Measurements from ENCODE around the gene POLR3E.

POLR3E gene, protein sequence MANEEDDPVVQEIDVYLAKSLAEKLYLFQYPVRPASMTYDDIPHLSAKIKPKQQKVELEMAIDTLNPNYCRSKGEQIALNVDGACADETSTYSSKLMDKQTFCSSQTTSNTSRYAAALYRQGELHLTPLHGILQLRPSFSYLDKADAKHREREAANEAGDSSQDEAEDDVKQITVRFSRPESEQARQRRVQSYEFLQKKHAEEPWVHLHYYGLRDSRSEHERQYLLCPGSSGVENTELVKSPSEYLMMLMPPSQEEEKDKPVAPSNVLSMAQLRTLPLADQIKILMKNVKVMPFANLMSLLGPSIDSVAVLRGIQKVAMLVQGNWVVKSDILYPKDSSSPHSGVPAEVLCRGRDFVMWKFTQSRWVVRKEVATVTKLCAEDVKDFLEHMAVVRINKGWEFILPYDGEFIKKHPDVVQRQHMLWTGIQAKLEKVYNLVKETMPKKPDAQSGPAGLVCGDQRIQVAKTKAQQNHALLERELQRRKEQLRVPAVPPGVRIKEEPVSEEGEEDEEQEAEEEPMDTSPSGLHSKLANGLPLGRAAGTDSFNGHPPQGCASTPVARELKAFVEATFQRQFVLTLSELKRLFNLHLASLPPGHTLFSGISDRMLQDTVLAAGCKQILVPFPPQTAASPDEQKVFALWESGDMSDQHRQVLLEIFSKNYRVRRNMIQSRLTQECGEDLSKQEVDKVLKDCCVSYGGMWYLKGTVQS

DNA sequence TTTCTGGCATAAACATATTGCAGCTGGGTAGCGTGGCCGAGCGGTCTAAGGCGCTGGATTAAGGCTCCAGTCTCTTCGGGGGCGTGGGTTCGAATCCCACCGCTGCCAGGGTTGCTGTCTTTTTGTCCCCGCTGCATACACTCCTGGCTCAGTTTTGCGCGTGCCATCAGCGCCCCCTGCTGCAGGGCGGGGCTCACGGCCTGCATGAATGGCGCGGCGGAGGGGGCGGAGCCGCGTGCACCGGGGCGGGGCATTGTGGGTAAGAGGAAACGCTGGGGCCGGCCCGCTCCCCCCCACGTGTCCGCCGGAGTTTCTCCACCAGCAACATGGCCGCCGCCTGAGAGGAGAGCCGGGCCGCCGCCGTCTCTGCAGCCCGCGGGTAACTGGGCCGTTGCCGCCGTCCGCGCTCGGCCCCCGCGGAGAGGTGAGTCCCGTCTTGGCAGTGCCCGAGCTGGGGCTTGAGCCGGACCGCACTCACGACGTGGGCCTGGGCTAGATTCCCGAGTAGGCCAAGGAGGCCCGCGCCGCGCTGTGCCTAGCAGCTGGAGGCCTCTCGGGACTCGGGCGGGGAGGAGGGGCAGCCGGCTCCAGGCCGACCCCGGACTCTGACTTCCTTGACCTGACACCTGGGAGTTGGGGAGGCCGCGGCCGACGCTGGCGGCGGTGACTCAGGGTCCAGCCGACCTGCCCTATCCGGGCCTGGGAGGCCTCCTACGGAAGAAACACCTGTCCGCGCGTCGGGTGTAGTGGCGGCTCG, at the start of gene POLR3E:
POLR3E (plus strand) TSS at position 296 of the 757 bp plus-strand sequence. CDS start 5,560 bp downstream, outside the sequence.
- H3K27me3 ChIP-seq (replicated peaks; ENCODE audit: control insufficient read depth, insufficient read depth, low read length): no peaks in the 10 kb centered on the region
- peaks cover 2% of the 10 kb centered on the region for H3K36me3 ChIP-seq (ENCODE audit: control insufficient read depth, insufficient read depth, low read length)
- peak within 1 kb of the TSS; percentile 89 for H3K4me3 ChIP-seq (replicated peaks; ENCODE audit: low read depth, low read length)
- TF ChIP-seq, protein P1, sequence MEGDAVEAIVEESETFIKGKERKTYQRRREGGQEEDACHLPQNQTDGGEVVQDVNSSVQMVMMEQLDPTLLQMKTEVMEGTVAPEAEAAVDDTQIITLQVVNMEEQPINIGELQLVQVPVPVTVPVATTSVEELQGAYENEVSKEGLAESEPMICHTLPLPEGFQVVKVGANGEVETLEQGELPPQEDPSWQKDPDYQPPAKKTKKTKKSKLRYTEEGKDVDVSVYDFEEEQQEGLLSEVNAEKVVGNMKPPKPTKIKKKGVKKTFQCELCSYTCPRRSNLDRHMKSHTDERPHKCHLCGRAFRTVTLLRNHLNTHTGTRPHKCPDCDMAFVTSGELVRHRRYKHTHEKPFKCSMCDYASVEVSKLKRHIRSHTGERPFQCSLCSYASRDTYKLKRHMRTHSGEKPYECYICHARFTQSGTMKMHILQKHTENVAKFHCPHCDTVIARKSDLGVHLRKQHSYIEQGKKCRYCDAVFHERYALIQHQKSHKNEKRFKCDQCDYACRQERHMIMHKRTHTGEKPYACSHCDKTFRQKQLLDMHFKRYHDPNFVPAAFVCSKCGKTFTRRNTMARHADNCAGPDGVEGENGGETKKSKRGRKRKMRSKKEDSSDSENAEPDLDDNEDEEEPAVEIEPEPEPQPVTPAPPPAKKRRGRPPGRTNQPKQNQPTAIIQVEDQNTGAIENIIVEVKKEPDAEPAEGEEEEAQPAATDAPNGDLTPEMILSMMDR (IDR thresholded peaks at IDR 0.05; ENCODE audit: insufficient read depth, low read length, poor library complexity, severe bottlenecking): peak; percentile 93
- DNase-seq (ENCODE audit: extremely low read depth, insufficient read length): peak; percentile 99

DNA sequence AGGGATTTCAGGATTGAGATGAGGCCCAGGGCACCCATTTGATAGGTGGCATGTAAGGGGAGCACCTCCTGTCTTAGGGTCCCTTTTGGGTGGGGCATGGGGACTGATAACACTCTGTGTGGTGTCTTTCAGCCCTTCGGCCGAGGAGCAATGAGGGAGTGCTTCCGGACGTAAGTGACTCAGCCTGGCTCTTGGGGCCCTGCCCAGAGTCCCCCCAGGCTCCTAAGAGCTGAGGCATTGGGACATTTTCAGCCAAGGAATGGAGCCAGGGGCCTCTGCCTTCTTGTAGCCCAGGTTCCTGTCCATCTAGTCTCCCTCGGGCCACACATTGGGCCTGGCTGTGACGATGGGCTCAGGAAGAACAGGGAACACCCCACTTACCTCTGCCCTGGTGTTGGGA, 46.7 kb upstream of the POLR3E start:
- DNase-seq (ENCODE audit: extremely low read depth, insufficient read length): no peak
- H3K36me3 ChIP-seq (ENCODE audit: control insufficient read depth, insufficient read depth, low read length): peaks cover 31% of the 10 kb centered on the region

DNA sequence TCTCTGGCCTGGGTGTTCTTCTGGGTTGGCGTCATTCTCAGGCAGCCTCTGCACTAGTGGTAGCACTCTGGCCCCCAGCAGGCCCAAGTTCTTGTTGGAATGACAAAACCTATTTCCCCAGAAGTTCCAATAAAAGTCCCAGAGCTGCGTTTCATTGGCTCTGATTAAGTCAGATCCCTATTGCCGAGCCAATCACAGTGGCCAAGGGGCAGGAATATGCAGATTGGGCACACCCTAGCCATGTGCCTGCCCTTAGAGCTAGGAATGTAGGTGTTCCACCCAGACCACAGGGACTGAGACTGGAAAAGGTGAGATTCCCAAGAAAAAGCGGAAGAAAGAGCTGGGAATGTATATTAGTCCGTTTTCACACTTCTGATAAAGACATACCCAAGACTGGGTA, 44.9 kb upstream of the POLR3E start:
- Histone ChIP-seq H3K36me3 (ENCODE audit: control insufficient read depth, insufficient read depth, low read length) (peaks cover 37% of the 10 kb centered on the region), H3K27me3 (replicated peaks; ENCODE audit: control insufficient read depth, insufficient read depth, low read length) (no peaks in the 10 kb centered on the region), H3K4me3 (replicated peaks; ENCODE audit: low read depth, low read length) (no peak overlapping the region)
- no peak for DNase-seq (ENCODE audit: extremely low read depth, insufficient read length)
- TF ChIP-seq, protein P1 (IDR thresholded peaks at IDR 0.05; ENCODE audit: insufficient read depth, low read length, poor library complexity, severe bottlenecking): no peak

More for the DNA sequence above, 46.7 kb upstream of the POLR3E start:
- TF ChIP-seq, protein P1 (IDR thresholded peaks at IDR 0.05; ENCODE audit: insufficient read depth, low read length, poor library complexity, severe bottlenecking): no peak
- Histone ChIP-seq H3K27me3 (replicated peaks; ENCODE audit: control insufficient read depth, insufficient read depth, low read length) (no peaks in the 10 kb centered on the region), H3K4me3 (replicated peaks; ENCODE audit: low read depth, low read length) (no peak overlapping the region)

DNA sequence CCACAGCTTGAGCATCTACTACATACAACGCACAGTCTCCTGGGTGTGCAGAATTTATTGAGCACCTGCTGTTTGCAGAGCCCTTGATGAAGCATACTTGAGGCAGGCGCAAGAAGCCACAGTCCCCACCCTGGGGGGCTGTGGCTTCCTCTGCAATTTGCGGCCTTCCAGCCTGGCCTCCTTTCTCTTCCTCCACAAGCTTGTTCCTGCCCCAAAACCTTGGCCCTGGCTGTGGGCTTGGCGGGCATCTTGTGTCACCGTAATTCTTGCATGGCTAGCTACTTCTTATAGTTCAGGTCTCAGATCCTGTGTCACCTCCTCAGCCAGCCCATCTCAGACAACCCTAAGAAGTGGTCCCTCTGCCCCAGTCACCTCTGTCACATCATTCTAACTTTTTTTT, 43.9 kb upstream of the POLR3E start:
- Histone ChIP-seq H3K4me3 (replicated peaks; ENCODE audit: low read depth, low read length) (no peak overlapping the region), H3K27me3 (replicated peaks; ENCODE audit: control insufficient read depth, insufficient read depth, low read length) (no peaks in the 10 kb centered on the region), H3K36me3 (ENCODE audit: control insufficient read depth, insufficient read depth, low read length) (peaks cover 42% of the 10 kb centered on the region)
- DNase-seq (ENCODE audit: extremely low read depth, insufficient read length): no peak
- TF ChIP-seq, protein P1 (IDR thresholded peaks at IDR 0.05; ENCODE audit: insufficient read depth, low read length, poor library complexity, severe bottlenecking): no peak

DNA sequence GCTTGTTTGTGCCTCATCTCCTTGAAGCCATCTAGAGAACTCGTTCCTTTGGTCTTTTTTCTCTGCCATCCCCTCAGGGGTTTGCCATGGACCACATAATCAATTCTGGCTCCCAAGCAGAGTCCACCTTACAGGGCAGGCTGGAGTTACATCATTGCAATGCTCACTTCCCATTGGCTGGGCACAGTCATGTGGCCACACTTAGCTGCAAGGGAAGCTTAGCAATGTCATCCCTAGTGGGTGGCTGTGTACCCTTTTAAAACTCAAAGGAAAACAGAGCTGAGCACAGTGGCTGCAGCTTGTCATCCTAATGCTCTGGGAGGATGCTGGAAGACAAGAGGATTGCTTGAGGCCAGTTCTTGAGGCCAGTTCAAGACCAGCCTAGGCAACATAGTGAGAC, 41.9 kb upstream of the POLR3E start:
- Histone ChIP-seq H3K36me3 (ENCODE audit: control insufficient read depth, insufficient read depth, low read length) (peaks cover 43% of the 10 kb centered on the region), H3K27me3 (replicated peaks; ENCODE audit: control insufficient read depth, insufficient read depth, low read length) (no peaks in the 10 kb centered on the region), H3K4me3 (replicated peaks; ENCODE audit: low read depth, low read length) (no peak overlapping the region)
- no peak for DNase-seq (ENCODE audit: extremely low read depth, insufficient read length)
- TF ChIP-seq, protein P1 (IDR thresholded peaks at IDR 0.05; ENCODE audit: insufficient read depth, low read length, poor library complexity, severe bottlenecking): no peak
